H1 (cell line): ENCODE results near the gene CCDC14. TPM values are rescaled to one million over a fixed set of nuclear protein-coding genes. Genes with fewer than 3 reads are reported as not detected.

ENCODE experiments used
- CEBPB ChIP-seq: IDR thresholded peaks from 2 replicates; pipeline ENCODE4 v1.6.1; 2012; ENCODE audit warnings: low read depth, low read length
- FOSL1 ChIP-seq: IDR thresholded peaks from 2 replicates; pipeline ENCODE4 v1.6.1; 2011; ENCODE audit warnings: mild to moderate bottlenecking, low read depth, low read length, moderate library complexity; ENCODE audit not compliant: insufficient read depth
- HDAC2 ChIP-seq, 2 experiments: fragments of 300-600 bp in 1 of 2; sonication (generic) in 1 of 2; IDR thresholded peaks; 2 replicates each; pipeline ENCODE4 v1.6.1; 2011 to 2012; ENCODE audit warnings: low read depth in 2 of 2, low read length in 2 of 2, mild to moderate bottlenecking in 2 of 2, moderate library complexity in 2 of 2, borderline replicate concordance in 1 of 2, inconsistent platforms in 1 of 2
- NANOG ChIP-seq: IDR thresholded peaks from 2 replicates; pipeline ENCODE4 v1.6.1; 2011; ENCODE audit warnings: low read length, low read depth, mild to moderate bottlenecking, inconsistent platforms; ENCODE audit not compliant: insufficient read depth, poor library complexity, severe bottlenecking
- RAD21 ChIP-seq, 2 experiments: IDR thresholded peaks in 1 of 2; conservative IDR thresholded peaks in 1 of 2; 2 replicates each; pipeline ENCODE4 v1.6.1; 2011; ENCODE audit warnings: low read depth in 2 of 2, low read length in 2 of 2, improper control_type of control experiment in 1 of 2, inconsistent platforms in 1 of 2, mild to moderate bottlenecking in 1 of 2, moderate library complexity in 1 of 2
- polyA plus RNA-seq, 7 experiments: library from polyadenylated mRNA; depleted of rRNA in 3 of 7; stranded (reverse) in 5 of 7; unstranded in 2 of 7; fragments of >200 nt in 5 of 7; fragments of 200-250 nt in 2 of 7; gene quantifications; 1 replicate in 5 of 7; 2 replicates in 1 of 7; 4 replicates in 1 of 7; pipeline versions ENCODE4 v1.2.1 to v1.2.3, GENCODE V29; 2011 to 2013; ENCODE audit warnings: missing spikeins in 2 of 7, mixed read lengths in 2 of 7
- total RNA-seq: library from RNA; stranded (reverse); fragmentation: NEBNext Ultra II Directional; extraction: Animal tissue kit (Norgen Biotek cat#: 25700); gene quantifications from 2 replicates; pipeline ENCODE4 v1.2.1, GENCODE V29; 2021

The CCDC14 gene
- total and polyA plus RNA-seq, 2 of the 8 experiments (the other 6 are each of a cell fraction or from before 2014, with no cell fraction given) = 53.6 to 95.7 TPM

DNA sequence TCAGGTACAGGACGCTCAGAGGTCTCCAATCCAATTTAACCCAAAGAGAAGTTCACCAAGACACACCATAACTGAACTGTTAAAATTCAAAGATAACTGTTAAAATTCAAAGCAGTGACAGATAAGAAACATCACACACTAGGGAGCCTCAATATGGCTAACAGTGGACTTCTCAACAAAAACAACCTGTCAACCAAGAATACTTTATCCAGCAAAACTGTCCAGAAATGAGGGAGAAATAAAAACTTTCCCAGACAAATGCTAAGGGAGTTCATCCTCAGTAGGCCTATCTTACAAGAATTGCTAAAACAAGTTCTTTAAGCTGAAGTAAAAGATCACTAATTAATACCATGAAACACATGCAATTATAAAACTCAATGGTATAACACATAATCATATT is 40.6 kb downstream of the CCDC14 start (continued):
- TF ChIP-seq FOSL1 (no peak), CEBPB (no peak), NANOG (no peak), RAD21 (IDR thresholded peaks at IDR 0.05 in 1 of 2, conservative IDR thresholded peaks at IDR 0.05 in 1 of 2; ENCODE audit: low read depth in 2 of 2, low read length in 2 of 2) (no peak), HDAC2 (IDR thresholded peaks at IDR 0.05; ENCODE audit: borderline replicate concordance in 1 of 2, low read depth in 2 of 2, low read length in 2 of 2) (no peak)
- TF ChIP-seq, all 59 proteins: peak for 0
